CD4-positive, alpha-beta T cell treated with Interleukin-15 for 1 hour (primary cell): ENCODE data around the gene IL12A.

Experiments
- DNase-seq: peaks from one replicate; pipeline ENCODE4 v3.0.0-alpha.2; 2020

Gene IL12A

GRCh38 chr3:159991591-159991990, 3.0 kb downstream of the IL12A start:
- no peak for DNase-seq

DNA sequence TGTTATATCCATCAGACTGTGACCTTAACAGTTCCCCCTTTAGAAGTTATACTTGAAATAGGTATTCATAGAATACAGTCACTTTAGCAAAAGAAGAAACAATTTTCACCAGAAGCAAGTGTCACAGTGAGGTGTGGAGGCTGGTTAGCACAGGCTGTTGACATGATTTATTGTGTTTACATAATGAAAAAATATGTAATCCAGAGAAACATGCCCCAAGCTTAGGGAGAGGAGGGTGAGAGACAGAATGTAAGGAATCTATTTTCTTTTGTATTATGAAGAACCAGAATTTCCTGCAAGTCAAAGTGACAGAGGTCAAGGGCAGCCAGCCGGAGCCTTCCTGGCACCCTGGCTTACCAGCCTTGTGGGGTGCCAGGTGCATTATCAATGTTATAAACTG, 4.0 kb downstream of the IL12A start:
- no peak for DNase-seq

DNA sequence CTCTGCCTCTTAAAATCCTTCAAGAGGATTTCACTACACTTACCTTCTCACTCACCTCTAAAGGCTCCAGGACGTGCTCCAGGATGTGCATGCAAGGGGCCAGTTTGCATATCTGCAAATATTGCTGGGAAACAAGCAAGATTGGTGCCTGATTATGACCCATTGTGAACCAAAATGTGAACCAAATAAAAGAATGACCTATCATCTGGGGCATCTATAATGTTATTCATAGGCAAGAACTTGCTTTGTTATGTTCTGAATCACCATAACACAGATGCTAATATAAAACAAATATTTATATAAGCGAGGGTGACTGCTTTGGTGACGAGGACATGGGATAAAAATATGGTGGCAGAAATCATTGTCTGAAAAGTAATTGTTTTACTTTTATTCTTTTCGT, 5.5 kb downstream of the IL12A start:
- no peak for DNase-seq

DNA sequence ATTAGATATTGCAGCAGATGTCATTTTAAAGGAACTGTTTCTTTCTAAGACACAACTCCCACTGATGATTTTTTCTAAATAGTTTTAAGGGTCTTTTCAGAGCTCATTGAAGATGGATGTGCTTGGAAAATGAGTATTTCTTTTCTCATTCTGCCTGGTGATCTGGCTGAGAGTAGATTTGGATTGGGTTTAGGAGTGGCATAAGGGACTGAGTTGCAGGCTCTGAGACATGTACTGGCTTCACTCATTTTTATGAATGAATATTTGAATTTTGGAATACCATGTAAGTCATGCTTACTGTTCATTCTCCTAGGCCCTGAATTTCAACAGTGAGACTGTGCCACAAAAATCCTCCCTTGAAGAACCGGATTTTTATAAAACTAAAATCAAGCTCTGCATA, 6.5 kb downstream of the IL12A start:
- no peak for DNase-seq

GRCh38 chr3:159996018-159996417, 7.4 kb downstream of the IL12A start:
- DNase-seq = no peak

DNA sequence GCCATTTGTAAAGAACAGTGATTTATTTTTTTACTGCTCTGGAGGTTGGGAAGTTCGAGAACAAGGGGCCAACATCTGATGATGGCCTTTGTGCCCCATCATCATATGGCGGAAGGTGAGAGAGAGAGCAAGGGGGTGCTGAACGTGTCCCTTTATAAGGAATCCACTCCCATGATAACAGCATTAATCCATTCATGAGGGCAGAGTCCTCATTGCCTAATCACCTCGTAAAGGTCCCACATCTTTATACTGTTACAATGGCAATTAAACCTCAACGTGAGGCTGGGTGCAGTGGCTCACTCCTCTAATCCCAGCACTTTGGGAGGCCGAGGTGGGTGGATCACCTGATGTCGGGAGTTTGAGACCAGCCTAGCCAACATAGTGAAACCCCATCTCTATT, 8.3 kb downstream of the IL12A start:
- no peak for DNase-seq

DNA sequence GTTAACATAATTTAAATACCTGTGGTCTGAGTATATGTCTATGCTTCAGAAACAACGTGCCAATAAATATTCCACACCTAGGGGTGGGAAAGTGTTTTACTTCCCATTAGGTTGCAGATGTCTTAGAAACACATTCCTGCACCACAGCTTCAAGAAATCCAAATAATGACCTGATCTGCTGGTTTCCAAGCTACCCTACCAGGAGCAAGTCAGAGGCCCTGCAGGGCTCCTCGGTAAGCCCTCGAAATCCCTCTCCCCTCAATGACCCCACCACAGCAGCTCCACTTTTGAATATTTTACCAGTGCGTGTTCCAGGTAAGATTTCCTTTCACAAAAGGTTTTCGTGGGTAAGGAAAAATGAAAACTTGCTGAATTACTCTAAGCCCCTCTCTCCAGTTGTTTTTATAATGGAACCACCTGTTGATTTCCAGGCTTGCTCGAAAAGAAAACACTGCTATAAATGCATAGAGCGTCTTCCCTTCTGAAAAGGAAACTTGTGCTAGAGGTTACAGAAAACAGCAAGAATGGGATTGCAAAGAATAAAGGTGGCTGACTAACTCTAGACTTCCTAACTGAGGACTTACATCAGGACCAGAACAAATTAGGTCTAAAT, 12.6 kb downstream of the IL12A start:
- DNase-seq = no peak

- DNase-seq = no peak
These were observed 13.4 kb downstream of the IL12A start for GRCh38 chr3:160001850-160002623.

GRCh38 chr3:160003520-160004128, 15.0 kb downstream of the IL12A start:
- peak; percentile 43 for DNase-seq

GRCh38 chr3:160005004-160005403, 16.4 kb downstream of the IL12A start:
- no peak for DNase-seq

- peak; percentile 20 for DNase-seq
These were observed 17.9 kb downstream of the IL12A start for GRCh38 chr3:160006282-160007163.

- DNase-seq = no peak
These were observed 20.3 kb downstream of the IL12A start for GRCh38 chr3:160008961-160009360.

- no peak for DNase-seq
These were observed 20.9 kb downstream of the IL12A start for GRCh38 chr3:160009525-160009924.

DNA sequence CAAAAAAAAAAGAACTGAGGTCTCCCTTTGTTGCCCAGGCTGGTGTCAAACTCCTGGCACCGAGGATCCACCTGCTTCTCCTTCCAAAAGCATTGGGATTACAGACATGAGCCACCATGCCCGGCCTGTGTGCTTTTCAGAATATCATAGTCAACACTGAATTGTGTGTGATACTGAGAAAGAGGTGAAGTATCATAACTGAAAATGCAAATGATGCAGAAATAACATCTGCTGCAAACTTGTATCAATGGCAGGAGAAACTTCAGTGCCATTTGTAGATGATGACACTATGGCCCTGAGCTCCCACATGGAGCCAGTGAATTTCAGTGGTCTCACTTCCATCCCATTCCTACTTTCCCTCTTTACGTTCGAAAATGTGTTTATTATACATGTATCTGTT, 21.9 kb downstream of the IL12A start:
- no peak for DNase-seq

GRCh38 chr3:160012108-160012507, 23.5 kb downstream of the IL12A start:
- DNase-seq = no peak

- no peak for DNase-seq
These were observed 28.3 kb downstream of the IL12A start for GRCh38 chr3:160016972-160017371.

GRCh38 chr3:160018959-160019358, 30.3 kb downstream of the IL12A start:
- DNase-seq = no peak

- no peak for DNase-seq
These were observed 31.5 kb downstream of the IL12A start for GRCh38 chr3:160020057-160020711.

DNA sequence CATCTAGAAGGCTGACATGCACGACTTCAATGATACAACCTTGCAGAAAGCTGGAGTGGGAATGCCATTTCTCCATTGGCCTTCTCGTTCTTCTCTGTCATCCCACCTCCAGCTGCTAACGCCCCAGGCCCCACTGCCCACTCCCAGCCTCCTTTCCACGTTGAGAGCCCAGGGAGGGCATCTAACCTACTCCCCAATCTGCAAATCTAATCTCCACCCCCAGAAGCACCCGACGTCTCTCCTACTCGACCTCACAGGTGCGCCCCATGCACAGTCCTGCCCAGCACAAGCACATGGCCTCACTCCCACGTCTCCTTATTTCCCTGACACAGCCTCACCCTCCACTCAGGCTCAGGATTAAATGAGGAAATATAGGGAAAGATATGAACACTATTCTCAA, 33.4 kb downstream of the IL12A start:
- DNase-seq = no peak

DNA sequence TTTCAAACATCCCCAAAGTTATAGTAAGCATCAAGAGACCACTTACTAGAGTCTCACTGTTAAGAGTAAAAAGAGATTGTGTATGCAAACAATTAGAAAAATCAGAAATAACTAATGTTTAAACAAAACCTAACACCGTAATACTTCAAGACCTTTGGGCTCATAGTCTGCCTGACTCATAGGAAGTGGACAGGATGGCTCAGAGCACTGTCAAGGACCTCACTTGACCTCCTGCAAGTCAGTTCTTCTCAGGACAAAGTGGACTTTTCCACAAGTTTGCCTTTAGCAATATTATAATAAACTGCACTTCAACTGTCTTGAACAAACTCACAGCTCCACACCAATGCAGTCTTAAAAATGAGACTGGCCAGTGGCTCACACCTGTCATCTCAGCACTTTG, 34.8 kb downstream of the IL12A start:
- no peak for DNase-seq

GRCh38 chr3:160027541-160028195, 39.0 kb downstream of the IL12A start:
- no peak for DNase-seq

DNA sequence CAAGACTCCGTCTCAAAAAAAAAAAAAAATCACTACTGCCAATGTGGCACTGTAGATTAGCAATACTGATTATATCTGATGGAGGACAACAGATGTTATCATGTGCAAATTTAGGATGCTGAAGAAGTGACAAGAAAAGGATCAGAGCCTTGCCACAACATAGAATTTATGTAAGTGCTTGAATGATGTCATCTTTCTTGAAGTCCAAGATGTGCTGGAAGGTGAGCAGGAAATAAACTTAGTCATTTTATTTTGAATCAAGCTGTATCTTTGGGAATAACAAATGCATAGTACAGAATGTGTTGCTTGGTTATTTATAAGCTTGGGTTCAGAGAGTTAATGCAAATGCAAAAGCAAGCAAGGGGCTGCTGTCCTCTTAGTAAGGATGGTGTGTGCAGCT, 47.1 kb downstream of the IL12A start:
- DNase-seq = no peak
